GM10266 (cell line): ENCODE measurements around the gene SLC25A19.

ENCODE experiments used
- DNase-seq: peaks from one replicate; pipeline ENCODE4 v3.0.0; 2012; ENCODE audit errors: extremely low spot score
- TF ChIP-seq, protein P1 (sequence below): IDR thresholded peaks from 2 replicates; pipeline ENCODE4 v1.5.1; 2012; ENCODE audit warnings: mild to moderate bottlenecking, low read depth; ENCODE audit not compliant: control insufficient read depth, insufficient read depth; ENCODE audit errors: missing control alignments

SLC25A19 gene

DNA sequence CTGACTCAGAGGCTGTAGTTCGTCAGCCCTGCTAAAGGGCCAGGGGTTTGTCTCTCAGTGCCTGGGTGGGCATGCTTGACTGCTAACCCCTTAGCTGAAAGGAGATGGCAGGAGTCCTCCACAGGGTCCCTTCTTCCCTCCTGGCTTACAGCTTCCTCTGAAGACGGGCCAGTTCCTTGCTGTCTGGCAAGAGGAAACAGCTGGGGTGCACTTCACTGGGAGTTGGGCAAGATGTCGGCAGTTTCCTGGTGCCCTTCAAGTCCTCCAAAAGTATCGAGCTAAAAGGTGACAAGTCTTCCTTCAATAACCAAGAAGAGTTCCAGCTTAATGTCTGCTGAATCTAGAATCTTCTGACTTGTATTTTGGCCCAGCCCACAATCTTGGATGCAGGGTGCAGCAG, 60.4 kb downstream of the SLC25A19 start:
- TF ChIP-seq, protein P1, sequence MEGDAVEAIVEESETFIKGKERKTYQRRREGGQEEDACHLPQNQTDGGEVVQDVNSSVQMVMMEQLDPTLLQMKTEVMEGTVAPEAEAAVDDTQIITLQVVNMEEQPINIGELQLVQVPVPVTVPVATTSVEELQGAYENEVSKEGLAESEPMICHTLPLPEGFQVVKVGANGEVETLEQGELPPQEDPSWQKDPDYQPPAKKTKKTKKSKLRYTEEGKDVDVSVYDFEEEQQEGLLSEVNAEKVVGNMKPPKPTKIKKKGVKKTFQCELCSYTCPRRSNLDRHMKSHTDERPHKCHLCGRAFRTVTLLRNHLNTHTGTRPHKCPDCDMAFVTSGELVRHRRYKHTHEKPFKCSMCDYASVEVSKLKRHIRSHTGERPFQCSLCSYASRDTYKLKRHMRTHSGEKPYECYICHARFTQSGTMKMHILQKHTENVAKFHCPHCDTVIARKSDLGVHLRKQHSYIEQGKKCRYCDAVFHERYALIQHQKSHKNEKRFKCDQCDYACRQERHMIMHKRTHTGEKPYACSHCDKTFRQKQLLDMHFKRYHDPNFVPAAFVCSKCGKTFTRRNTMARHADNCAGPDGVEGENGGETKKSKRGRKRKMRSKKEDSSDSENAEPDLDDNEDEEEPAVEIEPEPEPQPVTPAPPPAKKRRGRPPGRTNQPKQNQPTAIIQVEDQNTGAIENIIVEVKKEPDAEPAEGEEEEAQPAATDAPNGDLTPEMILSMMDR = no peak
- DNase-seq = no peak

DNA sequence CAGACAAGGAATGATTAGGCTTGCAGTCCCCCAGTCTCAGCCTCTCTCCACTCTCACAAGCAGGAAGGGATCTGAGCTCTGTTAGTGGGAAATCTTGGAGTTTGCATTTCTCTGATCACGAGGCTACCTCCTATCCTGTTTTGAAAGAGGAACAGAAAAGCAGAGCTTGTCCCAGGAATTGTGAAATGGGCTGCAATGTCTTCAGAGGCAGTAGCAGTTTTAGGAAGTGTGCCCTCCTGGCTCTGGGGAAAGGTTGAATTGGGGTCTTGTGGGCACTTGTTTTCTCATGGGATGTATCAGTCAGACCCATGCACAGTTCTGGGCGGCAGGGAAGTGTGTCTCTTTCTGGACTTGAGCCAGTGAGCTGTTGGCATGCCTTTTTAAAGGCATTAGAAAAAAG, 60.9 kb downstream of the SLC25A19 start:
- DNase-seq = no peak
- TF ChIP-seq, protein P1 = no peak

- no peak for DNase-seq
- TF ChIP-seq, protein P1 = no peak
Observed at GRCh38 chr17:75227729-75228128, 61.5 kb downstream of the SLC25A19 start.

- TF ChIP-seq, protein P1 = no peak
- no peak for DNase-seq
Observed at GRCh38 chr17:75225016-75225415, 64.2 kb downstream of the SLC25A19 start.
